Measurements from ENCODE around the gene SMYD3.

- TF ChIP-seq POLR2A (IDR thresholded peaks at IDR 0.05; ENCODE audit: low read length) (no peak), GATA1 (IDR thresholded peaks at IDR 0.05; ENCODE audit: low read depth, low read length) (no peak)
These were observed 9.7 kb downstream of the SMYD3 start for GRCh38 chr1:246497331-246497915.
